HTERT RPE-1 (cell line): Measurements from ENCODE around the gene RREB1.

Experiments
- in situ Hi-C: fragments of 300-500 bp; cut with MboI; formaldehyde crosslinking; loops from 4 replicates; pipeline ENCODE4 v1.14.3; 2020; ENCODE audit warnings: low sequenced_read_pairs

RREB1 gene

DNA sequence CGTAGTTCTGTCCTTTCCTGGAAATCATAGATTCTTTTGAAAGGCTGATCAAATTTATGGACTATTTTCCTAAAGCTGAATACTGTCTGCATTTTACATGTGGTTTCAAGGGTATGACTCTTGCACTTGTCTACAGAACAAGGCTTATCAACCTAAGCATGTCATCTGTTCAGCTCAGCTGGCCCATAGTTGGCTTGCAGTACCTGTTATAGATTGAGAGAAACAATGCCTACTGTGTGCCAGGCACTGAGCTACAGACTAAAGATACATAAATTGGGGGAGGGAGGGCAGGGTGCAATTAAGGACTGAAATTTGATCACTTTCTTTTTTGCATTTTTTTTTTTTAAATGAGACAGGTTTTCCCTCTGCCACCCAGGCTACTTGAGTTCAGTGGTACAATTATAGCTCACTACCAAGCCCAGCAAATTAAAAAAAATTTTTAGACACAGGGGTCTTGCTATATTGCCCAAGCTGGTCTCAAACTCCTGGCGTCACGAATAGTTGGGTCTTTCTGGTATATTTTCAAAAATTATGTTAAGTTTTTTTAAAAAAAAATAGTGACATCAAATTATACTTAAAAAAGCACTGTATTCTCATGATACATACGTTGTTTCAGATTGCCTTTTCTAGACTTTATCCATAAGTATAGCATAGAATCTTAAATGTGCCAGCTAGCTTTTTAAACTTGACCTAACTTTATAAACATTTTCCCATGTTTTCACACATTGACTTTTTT lies 52.2 kb downstream of the RREB1 start:
- in situ Hi-C loops: no loop called here

DNA sequence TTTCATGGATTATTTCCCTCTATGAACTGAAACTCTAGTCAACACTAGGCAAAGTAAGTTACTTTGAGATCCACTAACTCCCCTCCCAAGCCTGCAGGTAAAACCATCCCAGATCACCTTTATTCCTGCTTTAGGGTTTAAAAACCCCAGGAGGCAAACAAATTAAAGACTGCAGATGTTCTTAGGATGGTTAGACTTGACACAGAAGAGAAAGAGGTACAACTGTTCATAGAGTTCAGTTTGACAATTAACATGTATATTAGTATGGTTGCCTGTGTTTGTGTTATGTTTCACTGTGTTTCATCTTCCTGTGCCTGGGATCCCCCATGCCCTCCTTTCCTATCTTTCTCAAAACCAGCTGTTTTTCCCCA lies 53.5 kb downstream of the RREB1 start:
- in situ Hi-C loops: no loop called here

DNA sequence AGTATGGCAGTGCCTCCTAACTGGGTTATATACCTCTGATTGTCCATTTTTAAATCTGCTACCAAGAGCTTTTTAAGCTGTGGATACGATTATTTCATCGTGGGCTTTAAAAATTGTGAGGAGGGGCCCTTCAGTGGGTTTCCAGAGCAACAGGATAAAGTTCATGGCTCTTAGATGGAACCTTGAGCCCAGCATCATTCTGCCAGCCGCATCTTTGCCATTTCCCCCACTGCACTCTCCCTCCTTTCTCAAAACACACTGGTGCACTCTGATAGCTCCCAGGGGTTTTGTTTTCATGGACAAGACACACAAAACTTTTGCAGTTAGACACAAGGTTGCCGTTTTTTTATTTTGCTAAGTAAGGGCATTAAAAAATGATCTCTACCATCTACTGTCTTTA lies 54.1 kb downstream of the RREB1 start:
- in situ Hi-C loops: no loop called here

DNA sequence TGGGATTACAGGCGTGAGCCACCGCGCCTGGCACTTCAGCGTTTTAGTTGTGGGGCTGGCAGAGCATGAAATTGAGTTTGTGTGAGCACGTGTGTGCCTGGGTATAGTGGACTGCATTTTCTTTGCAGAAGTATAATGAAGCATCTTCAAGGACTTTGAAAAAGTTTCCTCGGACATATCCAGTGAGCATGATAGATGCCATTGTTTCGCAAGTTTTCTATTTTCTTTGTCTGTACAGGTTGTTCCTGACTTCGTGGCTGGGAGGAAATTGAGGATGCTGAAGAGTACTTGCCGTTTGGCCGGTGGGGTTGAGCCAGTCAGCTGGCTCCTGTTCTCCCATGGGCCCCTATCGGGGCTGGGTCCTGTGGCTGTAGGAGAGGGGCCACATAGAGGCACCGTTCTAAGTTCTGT lies 55.9 kb downstream of the RREB1 start:
- in situ Hi-C loops: no loop called here

DNA sequence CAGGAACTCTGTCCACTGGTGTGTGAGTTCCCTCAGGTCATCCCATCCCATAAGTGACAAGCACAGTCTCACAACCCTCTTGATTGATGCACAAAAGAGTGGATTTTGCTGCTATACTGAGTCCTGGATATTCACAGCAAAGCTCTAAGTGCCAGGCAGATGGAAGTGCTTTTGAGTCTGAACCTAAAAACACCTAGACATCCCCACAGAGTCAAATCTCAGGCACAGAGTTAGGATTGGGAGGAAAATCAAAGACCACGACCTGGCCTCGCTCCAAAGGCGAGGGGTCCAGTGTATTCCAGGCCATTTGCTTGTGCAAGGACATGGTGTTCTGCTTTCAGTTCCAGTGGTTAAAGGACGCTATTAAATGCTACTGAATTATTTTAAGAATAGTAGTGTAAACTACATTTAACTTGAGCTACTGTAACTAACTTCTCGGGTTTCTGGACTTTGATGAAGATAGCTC lies 56.8 kb downstream of the RREB1 start:
- in situ Hi-C loops: no loop called here

DNA sequence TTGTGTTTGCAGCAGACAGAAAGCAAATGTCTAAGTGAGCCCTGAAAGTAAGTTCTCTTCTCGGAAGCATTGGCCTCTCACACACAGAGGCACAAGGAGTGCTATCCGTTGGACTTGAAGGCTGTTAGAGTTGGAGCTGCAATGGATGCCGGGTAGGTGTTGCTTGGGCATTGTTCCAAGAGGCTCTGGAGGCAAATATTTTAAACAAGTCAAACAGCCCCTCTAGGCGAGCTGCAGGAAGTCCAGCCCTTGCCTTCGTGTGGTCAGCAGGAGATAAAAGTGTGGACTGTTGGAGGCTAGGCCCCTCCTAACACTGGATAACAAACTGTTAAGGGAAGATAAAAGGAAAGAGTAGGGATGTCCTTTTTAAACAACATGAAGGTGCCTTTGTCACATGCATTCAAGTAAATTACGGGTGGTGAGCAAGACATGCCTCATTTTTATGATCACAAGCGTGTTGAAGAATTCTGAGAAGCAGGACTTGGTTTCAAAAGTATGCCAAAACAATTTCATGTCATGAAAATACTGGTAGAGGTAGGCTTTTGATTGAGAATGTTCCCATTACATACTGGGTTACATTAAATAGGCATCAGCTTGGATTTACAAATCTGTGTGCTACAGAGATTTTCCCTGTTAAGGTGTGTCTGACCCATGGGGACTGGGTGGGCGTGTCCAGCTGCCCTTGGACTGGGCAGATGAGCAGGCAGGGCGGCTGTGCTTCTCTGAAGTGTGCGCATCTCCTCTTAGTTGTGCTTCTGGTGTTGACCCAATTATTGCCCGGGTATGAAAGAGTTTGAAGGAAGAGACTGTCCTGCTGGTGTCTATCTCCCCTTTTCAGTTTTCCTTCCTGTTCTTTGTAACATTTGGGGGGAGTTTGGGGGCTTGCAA lies 57.5 kb downstream of the RREB1 start:
- in situ Hi-C loops: no loop called here

DNA sequence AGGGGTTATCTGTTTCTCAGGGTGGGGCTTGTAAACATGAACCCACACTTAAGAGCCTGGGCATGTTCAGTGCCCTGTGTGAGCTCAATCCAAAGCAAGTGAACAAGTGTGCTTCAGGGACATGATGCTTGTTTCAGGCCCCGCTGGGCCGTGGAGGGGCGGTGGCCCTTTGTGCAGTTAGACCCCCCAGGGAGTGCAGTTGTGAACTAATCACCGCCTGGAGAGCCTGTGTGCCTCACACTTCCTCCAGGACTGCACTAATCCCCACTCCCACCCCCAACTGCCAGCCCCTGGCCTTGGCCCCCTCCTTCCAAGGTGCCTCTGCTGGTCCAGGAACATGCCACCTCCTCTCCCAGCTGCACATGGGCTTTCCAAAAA lies 58.1 kb downstream of the RREB1 start:
- in situ Hi-C loops: no loop called here

DNA sequence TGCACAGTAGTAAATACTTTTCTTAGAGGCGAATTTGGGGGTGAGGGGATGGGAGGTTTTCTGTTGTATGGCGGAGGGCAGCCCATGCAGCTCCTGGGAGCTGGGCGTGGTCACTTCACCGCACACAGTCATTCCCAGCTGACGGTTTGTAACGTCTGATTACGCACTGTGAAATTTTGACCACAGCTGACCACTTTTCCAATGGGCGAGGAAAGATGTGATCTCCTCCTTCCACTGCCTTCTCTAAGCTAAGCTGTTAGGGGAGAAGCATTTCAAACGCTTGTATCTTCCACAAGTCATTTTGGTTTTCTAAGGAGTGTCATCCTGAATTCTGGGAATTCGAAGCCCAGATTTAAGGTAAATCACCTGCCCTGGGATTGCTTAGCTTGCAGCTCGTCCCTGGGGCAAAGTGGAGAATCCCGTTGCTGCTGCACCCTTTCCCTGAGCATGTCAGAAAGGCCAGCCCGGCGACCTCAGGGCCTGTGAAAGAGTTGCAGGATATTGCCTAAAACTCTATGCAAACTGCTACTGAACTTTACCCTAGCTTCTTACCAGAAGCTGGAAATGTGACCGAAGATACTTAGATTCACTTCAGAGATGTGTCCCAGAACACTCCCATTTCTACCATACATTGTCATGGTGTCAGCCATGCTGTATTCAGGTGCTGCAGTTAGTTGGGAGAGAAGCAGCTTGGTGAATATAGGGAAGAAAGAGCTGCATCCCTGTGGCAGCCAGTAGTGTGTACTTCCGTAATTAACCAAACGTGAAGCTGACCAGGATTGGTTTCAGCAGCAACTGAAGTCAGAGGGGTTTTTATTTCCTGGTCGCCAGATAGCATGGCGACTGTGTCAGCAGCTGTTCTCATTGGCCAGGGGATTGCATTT lies 58.9 kb downstream of the RREB1 start:
- in situ Hi-C loops: no loop called here

DNA sequence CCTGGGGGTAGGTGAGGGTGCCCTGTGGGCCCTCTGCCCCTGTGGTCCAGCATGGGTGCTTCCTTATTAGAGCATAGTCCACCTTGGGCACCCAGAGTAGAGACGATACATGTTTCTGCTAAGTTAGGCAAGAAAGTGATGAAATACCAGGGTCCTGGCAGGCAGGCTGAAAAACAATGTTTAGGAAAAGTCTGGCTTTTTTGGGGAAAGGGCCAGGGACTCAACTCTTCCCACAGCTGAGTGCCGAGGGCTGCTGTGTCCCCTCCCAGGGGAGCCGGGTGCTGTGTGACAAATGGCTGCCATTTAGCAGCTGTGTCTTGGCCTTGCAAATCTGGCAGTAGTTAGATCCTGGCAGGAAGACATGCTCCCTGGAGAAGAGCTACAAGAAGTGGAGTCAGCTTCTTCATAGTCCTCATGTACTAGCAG lies 61.5 kb downstream of the RREB1 start:
- in situ Hi-C loops: no loop called here

DNA sequence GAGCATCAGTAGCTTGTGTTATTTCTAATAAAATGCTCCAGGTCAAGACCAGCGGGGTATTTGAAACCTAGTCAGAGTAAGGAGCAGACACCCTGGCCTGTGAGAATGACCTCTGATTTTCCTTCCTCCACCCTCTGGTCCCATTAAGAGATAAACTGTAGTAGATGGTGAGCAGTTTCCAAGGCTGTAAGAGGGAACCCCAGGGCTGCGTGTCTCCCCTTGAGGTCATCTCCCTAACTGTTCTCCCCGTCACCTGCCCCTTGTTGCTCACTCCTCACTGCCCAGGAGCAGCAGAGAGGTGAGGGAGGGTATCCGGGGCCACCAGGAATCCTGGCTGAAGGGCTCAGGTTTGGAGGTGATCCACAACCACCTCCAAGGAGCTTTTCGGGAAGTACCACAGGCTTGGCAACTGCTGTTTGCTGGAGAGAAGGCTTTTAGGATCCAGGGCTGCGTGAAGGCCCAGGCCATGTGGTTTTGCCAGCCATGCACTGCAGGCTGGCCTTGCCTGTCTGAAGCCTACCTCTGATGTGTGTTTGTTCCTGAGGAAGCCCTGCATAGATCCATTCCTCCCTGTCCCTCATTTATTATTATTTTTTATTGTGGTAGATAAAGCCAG lies 62.5 kb downstream of the RREB1 start:
- in situ Hi-C loops: no loop called here

DNA sequence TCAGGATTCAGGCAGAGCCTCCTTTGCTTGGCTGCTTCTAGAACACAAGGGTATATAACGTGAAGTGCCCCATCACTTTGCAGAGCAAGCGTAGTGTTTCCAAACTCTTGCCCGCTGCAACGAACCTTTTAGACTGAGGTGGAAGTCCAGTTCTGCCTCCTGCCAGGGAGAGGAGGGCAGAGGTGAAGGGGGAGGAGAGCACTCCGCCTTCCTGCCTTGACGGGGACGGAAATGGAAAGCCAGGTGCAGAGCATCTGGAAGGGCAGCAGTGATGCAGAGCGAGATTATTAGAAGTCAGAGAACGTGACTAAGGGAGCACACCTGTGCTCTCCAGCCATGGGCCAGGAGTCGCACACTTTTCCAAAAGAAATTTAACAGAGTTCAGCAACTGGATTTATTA lies 63.4 kb downstream of the RREB1 start:
- in situ Hi-C loops: no loop called here

DNA sequence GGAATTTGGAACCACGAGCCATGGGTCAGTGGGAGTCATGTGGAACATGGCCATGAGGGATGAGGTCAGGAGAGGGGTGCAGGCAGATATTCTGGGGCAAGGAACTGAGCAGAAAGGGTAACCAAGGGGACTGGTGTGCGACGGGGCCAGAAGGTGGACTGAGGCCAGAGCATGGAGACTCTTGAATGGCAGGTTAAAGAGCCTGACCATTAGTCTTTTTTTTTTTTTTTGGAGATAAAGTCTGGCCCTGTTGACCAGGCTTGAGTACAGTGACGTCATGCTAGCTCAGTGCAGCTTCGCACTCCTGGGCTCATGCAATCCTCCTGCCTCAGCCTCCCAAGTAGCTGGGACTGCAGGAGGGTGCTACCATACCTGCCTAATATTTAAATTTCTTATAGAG lies 64.0 kb downstream of the RREB1 start:
- in situ Hi-C loops: no loop called here

DNA sequence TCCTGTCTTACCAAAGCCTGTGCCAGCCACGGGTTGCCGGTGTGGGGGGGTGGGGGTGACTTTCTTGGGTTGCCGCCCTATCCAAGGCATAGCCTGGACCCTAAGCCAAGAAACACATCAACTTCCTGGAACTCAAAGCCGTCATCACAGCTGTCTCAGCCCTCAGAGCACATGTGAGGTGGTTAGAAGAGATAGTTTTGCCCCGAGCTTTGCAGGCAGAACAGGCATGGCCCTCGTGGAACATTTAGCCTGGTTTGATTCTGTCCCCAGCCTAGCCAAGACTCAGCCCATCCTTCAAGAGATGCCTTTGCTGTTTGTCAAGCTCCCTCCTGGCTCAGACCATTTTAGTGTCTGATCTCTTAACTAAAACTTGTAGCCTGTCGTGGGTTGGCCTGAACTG lies 64.9 kb downstream of the RREB1 start:
- in situ Hi-C loops: no loop called here

DNA sequence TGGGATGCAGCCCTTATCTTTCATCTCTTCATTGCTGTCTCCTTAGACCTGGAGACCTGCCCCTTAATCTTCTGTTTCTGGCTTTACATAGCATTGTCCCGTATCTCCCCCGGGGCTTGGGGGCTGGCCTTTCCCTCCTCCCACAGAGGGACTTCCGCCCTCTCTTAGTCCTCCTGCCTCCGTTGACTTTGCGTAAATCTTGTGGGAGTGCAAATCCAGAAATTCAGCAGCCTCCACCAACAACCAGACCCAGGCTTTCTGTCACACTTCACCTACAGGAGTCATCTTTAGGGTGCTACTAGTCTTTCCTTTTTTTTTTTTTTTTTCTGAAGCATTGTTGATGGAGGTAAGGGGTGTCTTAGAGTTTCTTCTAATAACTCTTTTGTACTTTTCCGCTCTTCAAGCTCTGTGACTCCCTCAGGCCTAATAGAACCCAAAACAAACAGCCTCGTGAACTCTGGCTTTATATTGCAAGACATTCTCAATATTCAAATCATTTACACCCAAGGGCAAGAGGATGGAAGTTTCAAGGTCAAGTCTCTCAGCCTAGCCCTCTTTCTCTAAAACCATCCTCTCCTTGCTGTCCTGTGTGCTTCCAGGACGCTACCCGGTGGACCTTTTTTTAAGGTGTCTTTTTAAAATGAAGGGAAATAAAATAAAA lies 66.2 kb downstream of the RREB1 start:
- in situ Hi-C loops: no loop called here

DNA sequence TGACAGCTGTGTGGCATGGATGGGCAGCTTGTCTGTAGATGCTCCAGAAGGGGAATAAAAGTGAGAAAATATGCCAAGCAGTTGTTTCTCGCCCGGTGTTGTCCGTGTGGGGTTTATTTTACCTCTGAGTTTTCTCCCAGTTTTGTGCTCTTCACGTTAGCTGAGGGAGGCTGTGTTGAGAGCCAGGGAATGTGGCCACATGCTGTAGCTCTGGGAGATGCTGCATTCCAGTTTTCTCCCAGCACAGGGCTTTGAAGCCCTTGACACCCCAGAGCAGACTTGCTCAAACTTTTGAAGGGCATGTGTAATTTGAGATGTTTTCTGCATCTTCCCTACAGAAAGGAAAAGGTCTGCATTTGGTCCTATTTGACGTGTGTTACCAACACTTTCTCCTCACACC lies 67.7 kb downstream of the RREB1 start:
- in situ Hi-C loops: no loop called here

DNA sequence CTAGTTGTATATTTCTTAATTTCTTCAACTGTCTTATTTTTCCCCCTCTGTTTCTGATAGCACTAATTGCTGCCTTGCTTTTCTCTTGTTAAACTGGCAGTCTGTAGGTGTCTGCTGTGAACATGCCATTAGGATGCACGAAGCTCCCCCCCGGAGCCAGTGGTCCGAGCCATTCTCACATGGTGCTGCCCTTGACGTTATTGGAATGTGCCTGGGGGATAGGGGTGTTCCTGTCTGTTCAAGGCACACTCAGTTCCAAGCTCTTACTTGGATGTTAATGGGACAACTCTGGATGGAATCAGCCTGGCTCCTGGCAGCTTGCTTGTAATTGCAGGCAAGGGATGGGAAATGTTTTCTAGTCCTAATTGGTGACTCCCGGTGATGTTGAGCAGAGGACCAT lies 68.4 kb downstream of the RREB1 start:
- in situ Hi-C loops: no loop called here

DNA sequence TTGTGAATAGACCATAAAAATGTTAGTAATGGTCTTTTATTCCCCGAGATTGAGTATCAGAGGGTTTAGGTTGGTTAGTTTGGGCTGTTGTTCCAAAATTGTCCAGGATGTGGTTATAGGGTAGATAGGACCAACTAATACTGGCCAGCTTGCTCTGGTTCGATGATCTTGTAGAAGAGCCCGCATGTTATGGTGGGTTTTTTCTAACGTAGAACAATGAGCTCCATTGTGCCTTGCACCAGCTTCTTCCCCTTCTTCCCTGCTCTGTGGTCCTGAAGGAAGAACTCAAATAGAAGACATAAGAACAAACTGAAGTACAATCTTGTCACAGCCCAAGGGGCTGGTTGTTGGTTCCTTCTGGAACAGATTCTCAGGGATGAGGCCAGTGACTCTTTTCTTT lies 70.5 kb downstream of the RREB1 start:
- in situ Hi-C loops: no loop called here

DNA sequence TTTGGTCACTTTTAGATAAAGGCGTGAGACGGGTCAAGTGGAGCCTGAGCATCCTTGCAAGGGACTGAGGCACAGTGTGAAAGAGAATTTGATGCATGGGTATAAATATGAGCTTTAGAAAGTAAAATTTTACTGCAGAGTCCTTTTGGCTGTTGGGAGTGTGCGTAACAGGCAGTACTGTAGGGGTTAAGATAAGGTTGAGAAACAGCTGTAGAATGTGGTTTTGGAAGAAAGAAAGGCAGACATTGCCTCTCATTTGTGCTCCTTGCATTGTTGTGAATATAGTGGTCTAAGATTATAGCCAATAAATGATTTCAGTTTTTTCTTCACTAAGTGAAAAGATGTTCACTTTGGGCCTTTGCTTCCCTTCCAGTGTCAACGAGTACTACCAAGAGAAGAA lies 73.0 kb downstream of the RREB1 start:
- in situ Hi-C loops: no loop called here

DNA sequence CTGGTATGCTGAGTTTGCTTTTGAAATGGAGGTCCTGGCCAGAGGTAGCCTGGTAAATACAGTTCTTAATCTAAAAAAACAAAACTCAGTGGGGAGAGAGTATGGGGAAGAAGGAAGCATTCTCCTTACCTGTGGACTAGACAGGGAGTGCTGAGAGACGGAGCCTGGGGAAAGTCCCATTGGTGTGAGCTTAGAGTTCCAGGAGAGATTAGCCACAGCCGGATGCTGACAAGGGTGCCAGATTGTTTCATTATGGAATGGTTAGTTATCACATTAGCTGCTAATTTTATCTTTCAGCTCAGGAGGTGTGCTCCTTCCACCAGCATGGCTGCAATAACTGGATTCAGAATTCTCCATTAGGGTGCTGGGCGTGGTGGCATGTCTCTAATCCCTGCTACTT lies 75.9 kb downstream of the RREB1 start:
- in situ Hi-C loops: no loop called here

DNA sequence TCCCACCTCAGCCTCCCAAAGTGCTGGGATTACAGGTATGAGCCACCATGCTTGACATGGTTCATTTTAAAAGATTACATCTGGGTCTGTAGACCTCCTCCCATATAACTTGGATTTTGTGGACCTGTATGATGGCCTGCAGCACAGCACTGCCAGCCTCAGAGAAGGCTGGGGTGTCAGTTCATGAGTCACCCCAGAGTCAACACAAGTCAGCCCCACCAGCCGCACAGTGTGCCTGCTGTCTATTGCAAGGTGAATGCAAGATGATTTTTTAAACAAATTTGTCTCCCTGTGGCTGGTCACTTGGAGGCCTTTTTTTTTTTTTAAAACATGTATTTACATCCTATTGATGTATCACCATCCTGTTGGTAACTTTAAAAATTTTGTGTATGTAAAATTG lies 76.7 kb downstream of the RREB1 start:
- in situ Hi-C loops: no loop called here
